HL-60 (cell line): ENCODE results near the gene BEND5.

Source experiments
- CTCF ChIP-seq: IDR thresholded peaks from one replicate; pipeline ENCODE4 v1.5.1; 2011; ENCODE audit warnings: low read length, control low read depth, inconsistent platforms; ENCODE audit not compliant: insufficient read depth
- GABPA ChIP-seq: IDR thresholded peaks from 2 replicates; pipeline ENCODE4 v1.6.1; 2012; ENCODE audit warnings: low read depth
- POLR2AphosphoS5 ChIP-seq: IDR thresholded peaks from 2 replicates; pipeline ENCODE4 v1.6.1; 2012; ENCODE audit warnings: low read depth

- TF ChIP-seq CTCF (no peak), POLR2AphosphoS5 (no peak), GABPA (no peak)
Measured at GRCh38 chr1:48756683-48757316, 19.9 kb downstream of the BEND5 start.
